ENCODE data around the gene ZFPM1. TPM values are rescaled to one million over a fixed set of nuclear protein-coding genes. Genes with fewer than 3 reads are reported as not detected.

ZFPM1 gene
- total and polyA plus RNA-seq, 12 donors, result 0.37 to 23.8 (median 3.5) TPM

DNA sequence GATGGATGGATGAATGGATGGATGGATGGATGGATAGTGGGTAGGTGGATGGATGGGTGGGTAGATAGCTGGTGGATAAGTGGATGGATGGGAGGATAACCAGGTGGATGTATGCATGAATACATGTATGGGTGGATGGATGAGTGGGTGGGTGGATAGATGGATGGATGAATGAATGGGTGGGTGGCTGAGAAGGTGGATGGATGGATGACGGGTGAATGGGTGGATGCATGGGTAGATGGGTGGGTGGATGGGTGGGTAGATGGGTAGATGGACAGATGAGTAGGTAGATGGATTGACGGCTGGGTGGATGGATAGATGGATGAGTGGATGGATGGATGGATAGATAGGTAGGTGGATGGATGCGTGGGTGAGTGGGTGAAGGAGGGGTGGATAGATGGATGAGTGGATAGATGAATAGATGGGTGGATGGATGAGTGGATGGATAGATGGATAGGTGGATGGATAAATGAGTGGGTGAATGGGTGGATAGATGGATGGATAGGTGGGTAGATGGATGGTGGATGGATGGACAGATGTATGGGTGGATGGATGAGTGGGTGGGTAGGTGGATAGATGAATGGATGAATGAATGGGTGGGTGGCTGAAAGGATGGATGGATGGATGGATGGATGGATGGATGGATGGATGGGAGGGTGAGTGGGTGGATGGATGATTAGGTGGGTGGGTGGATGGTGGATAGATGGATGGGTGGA, 67.0 kb downstream of the ZFPM1 start:
- no peak overlapping the region for H3K4me3 ChIP-seq
- WGBS, 4 donors, result 92 to 100% (median 95%) methylated on average over 3 of the region's 3 CpGs
- peaks cover 0 to 4% of the 10 kb centered on the region in 2 donors for H3K4me1 ChIP-seq (replicated peaks in 1 of 2)
- no peaks in the 10 kb centered on the region for H3K36me3 ChIP-seq (replicated peaks in 1 of 2)
- H3K27me3 ChIP-seq, result no peaks in the 10 kb centered on the region
- intact Hi-C loops (cut with DNase I), result no loop called here
- no peaks in the 10 kb centered on the region for H3K9me3 ChIP-seq (replicated peaks in 1 of 3)
- H3K27ac ChIP-seq, result no peak overlapping the region
- TF ChIP-seq POLR2A (IDR thresholded peaks at IDR 0.05) (no peak), CTCF (IDR thresholded peaks at IDR 0.05) (no peak)
- no peak for DNase-seq

GRCh38 chr16:88521674-88522073, 68.6 kb downstream of the ZFPM1 start:
- H3K36me3 ChIP-seq (replicated peaks in 1 of 2), result no peaks in the 10 kb centered on the region

GRCh38 chr16:88522276-88522949, 69.3 kb downstream of the ZFPM1 start:
- intact Hi-C loops (cut with DNase I), result no loop called here
- Histone ChIP-seq H3K27ac (peak overlapping the region in 1 of 5 donors; percentile 17), H3K4me1 (replicated peaks in 1 of 2) (peaks cover 0 to 12% of the 10 kb centered on the region in 2 donors), H3K9me3 (replicated peaks in 1 of 3) (no peaks in the 10 kb centered on the region), H3K4me3 (no peak overlapping the region), H3K36me3 (replicated peaks in 1 of 2) (no peaks in the 10 kb centered on the region), H3K27me3 (no peaks in the 10 kb centered on the region)
- TF ChIP-seq CTCF (IDR thresholded peaks at IDR 0.05) (no peak), POLR2A (IDR thresholded peaks at IDR 0.05) (no peak)
- DNase-seq, result no peak
- 78 to 88% (median 83%) methylated on average over 11 to 24 of the region's 24 CpGs for WGBS, 4 donors

More at GRCh38 chr16:88521674-88522073, 68.6 kb downstream of the ZFPM1 start:
- Histone ChIP-seq H3K4me3 (no peak overlapping the region), H3K27ac (no peak overlapping the region), H3K9me3 (replicated peaks in 1 of 3) (no peaks in the 10 kb centered on the region), H3K4me1 (replicated peaks in 1 of 2) (peaks cover 0 to 4% of the 10 kb centered on the region in 2 donors), H3K27me3 (no peaks in the 10 kb centered on the region)
- no peak for DNase-seq
- TF ChIP-seq POLR2A (IDR thresholded peaks at IDR 0.05) (no peak), CTCF (IDR thresholded peaks at IDR 0.05) (no peak)
- WGBS, 4 donors, result 82 to 87% (median 85%) methylated on average over 9 of the region's 9 CpGs
- intact Hi-C loops (cut with DNase I), result no loop called here

DNA sequence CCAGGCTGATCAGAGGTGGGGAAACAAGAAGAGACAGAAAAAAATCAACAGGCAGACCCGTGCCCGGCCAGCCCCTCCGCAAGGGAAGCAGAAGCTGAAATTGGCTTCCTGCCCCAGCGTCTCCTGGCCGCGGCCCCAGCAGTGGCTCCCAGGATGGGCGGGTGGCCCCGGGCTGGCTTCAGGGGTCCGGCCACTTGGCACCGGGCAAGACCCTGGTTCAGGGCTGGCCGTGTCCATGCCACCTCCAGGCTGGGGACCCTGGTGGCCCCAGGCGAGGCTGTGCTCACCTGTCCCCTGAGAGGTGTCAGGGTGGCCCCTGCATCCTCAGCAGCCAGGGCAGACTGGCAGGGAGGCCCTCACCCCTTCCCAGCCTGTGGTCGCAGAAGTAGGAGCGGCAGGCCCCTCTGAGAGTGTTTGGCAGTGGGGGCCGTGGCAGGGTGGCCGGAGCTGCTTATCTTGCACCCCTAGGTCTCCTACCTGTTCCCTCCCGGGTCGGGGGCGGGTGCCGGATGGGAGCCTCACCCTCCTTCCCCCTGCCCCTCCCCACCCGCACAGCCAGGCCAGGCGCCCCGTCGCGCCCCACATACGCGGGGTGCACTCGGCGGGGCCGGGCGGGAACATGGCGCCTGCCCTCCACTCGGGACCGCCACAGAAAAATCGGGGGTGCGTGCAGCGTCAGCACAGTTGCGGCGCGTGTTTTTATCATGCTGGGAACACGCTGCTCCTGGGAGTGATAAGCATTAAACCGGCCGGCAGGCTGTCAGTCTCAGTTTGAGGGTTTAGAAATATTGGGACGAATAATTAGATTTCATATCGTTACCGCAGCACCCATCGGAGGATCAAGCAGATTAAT, 70.5 kb downstream of the ZFPM1 start:
- intact Hi-C loops (cut with DNase I), result no loop called here
- Histone ChIP-seq H3K9me3 (replicated peaks in 1 of 3) (no peaks in the 10 kb centered on the region), H3K4me1 (replicated peaks in 1 of 2) (peaks cover 0 to 15% of the 10 kb centered on the region in 2 donors), H3K27me3 (no peaks in the 10 kb centered on the region), H3K36me3 (replicated peaks in 1 of 2) (no peaks in the 10 kb centered on the region), H3K4me3 (no peak overlapping the region), H3K27ac (peak overlapping the region in 1 of 5 donors; percentile 49)
- WGBS, 4 donors, result 52 to 74% (median 57%) methylated on average over 20 to 47 of the region's 47 CpGs
- DNase-seq, result no peak
- TF ChIP-seq CTCF (IDR thresholded peaks at IDR 0.05) (no peak), POLR2A (IDR thresholded peaks at IDR 0.05) (no peak)
